Calu3 (cell line): ENCODE data around the gene NCKAP5. TPM values are rescaled to one million over a fixed set of nuclear protein-coding genes. Genes with fewer than 3 reads are reported as not detected.

Experiments
- BruUV-seq: library from RNA; stranded (reverse); fragments of 400-500 nt; replicated peaks from 2 replicates; lab custom pipeline; 2021; lab: Mats Ljungman, UMichigan
- CTCF ChIA-PET: fragments of 300-600 bp; sonication (Branson Sonifier 250); formaldehyde crosslinking; loops from one replicate; lab custom pipeline; 2022; ENCODE audit warnings: antibody characterized with exemption; lab: Charles Lee
- DNase-seq: peaks from one replicate; pipeline ENCODE4 v3.0.0; 2022
- H3K27ac Mint-ChIP-seq: one replicate; pipeline ENCODE4 v1.8.0; 2022; ENCODE audit warnings: mixed read lengths; ENCODE audit not compliant: unreplicated experiment
- H3K27me3 Mint-ChIP-seq: one replicate; pipeline ENCODE4 v1.8.0; 2022; ENCODE audit warnings: mixed read lengths; ENCODE audit not compliant: unreplicated experiment
- H3K36me3 Mint-ChIP-seq: one replicate; pipeline ENCODE4 v1.8.0; 2022; ENCODE audit warnings: mild to moderate bottlenecking, moderate library complexity, mixed read lengths; ENCODE audit not compliant: insufficient read depth, unreplicated experiment
- H3K4me1 Mint-ChIP-seq: one replicate; pipeline ENCODE4 v1.8.0; 2022; ENCODE audit warnings: mild to moderate bottlenecking, low read depth, mixed read lengths; ENCODE audit not compliant: unreplicated experiment
- H3K4me3 Mint-ChIP-seq: one replicate; pipeline ENCODE4 v1.8.0; 2022; ENCODE audit warnings: mild to moderate bottlenecking, low read depth, moderate library complexity, mixed read lengths; ENCODE audit not compliant: unreplicated experiment
- H3K9me3 Mint-ChIP-seq: one replicate; pipeline ENCODE4 v1.8.0; 2022; ENCODE audit warnings: low read depth, mixed read lengths; ENCODE audit not compliant: unreplicated experiment
- intact Hi-C: fragments of 100-400 bp; cut with micrococcal nuclease; formaldehyde crosslinking; loops from one replicate; pipeline ENCODE4 v1.10.0; 2022; ENCODE audit not compliant: unreplicated experiment
- total RNA-seq: library from RNA; stranded (reverse); gene quantifications from 2 replicates; pipeline ENCODE4 v1.2.3, GENCODE V29; 2022
- TF ChIP-seq, protein P1 (sequence below): fragments of 200-600 bp; IDR thresholded peaks from one replicate; pipeline ENCODE4 v1.8.0; 2022; ENCODE audit warnings: antibody characterized with exemption; ENCODE audit not compliant: unreplicated experiment

The NCKAP5 gene
- total RNA-seq, 1 experiment from 2014 or later, result 2.2 TPM

- TF ChIP-seq, protein P1, sequence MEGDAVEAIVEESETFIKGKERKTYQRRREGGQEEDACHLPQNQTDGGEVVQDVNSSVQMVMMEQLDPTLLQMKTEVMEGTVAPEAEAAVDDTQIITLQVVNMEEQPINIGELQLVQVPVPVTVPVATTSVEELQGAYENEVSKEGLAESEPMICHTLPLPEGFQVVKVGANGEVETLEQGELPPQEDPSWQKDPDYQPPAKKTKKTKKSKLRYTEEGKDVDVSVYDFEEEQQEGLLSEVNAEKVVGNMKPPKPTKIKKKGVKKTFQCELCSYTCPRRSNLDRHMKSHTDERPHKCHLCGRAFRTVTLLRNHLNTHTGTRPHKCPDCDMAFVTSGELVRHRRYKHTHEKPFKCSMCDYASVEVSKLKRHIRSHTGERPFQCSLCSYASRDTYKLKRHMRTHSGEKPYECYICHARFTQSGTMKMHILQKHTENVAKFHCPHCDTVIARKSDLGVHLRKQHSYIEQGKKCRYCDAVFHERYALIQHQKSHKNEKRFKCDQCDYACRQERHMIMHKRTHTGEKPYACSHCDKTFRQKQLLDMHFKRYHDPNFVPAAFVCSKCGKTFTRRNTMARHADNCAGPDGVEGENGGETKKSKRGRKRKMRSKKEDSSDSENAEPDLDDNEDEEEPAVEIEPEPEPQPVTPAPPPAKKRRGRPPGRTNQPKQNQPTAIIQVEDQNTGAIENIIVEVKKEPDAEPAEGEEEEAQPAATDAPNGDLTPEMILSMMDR, result no peak
- Mint-ChIP-seq H3K9me3 (no peaks in the 10 kb centered on the region), H3K27me3 (no peaks in the 10 kb centered on the region), H3K4me3 (no peak overlapping the region), H3K27ac (no peak overlapping the region), H3K4me1 (peaks cover 46% of the 10 kb centered on the region), H3K36me3 (no peaks in the 10 kb centered on the region)
- CTCF ChIA-PET, result no interaction called here
- intact Hi-C loops, result no loop called here
- no peak for DNase-seq
- no TSS peak for BruUV-seq
These were observed 8.5 kb upstream of the NCKAP5 start for GRCh38 chr2:133576714-133577113.

- intact Hi-C loops, result no loop called here
- H3K27ac Mint-ChIP-seq, result no peak overlapping the region
- TF ChIP-seq, protein P1, result no peak
- CTCF ChIA-PET, result no interaction called here
- H3K9me3 Mint-ChIP-seq, result no peaks in the 10 kb centered on the region
- no TSS peak for BruUV-seq
- no peaks in the 10 kb centered on the region for H3K27me3 Mint-ChIP-seq
- DNase-seq, result no peak
- H3K4me3 Mint-ChIP-seq, result no peak overlapping the region
- H3K4me1 Mint-ChIP-seq, result peaks cover 53% of the 10 kb centered on the region
- H3K36me3 Mint-ChIP-seq, result no peaks in the 10 kb centered on the region
These were observed 6.4 kb upstream of the NCKAP5 start for GRCh38 chr2:133574620-133575019.

DNA sequence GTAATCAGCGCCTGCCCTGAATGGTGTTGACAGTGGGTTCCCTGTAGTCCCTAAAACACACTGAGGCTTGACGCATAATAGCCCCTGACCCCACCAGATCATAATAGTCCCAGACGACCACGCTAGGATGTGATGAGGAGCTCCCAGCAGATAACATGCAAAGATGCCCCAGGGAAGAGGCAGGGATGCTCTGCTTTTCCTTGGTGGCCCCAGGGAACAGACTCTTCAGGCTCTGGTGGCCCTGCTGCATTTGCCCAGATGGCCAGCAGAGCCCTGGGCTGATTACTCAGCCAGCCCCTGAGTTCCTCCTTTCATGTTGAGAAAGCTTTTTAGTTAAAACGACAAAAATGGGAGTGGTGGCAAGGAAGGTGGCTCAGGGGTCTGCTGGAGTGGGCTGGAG, 5.9 kb upstream of the NCKAP5 start:
- H3K4me3 Mint-ChIP-seq, result no peak overlapping the region
- TF ChIP-seq, protein P1, result no peak
- H3K27me3 Mint-ChIP-seq, result no peaks in the 10 kb centered on the region
- intact Hi-C loops, result no loop called here
- BruUV-seq, result no TSS peak
- no peak for DNase-seq
- H3K36me3 Mint-ChIP-seq, result no peaks in the 10 kb centered on the region
- H3K4me1 Mint-ChIP-seq, result peaks cover 53% of the 10 kb centered on the region
- CTCF ChIA-PET, result no interaction called here
- H3K27ac Mint-ChIP-seq, result no peak overlapping the region
- H3K9me3 Mint-ChIP-seq, result no peaks in the 10 kb centered on the region

DNA sequence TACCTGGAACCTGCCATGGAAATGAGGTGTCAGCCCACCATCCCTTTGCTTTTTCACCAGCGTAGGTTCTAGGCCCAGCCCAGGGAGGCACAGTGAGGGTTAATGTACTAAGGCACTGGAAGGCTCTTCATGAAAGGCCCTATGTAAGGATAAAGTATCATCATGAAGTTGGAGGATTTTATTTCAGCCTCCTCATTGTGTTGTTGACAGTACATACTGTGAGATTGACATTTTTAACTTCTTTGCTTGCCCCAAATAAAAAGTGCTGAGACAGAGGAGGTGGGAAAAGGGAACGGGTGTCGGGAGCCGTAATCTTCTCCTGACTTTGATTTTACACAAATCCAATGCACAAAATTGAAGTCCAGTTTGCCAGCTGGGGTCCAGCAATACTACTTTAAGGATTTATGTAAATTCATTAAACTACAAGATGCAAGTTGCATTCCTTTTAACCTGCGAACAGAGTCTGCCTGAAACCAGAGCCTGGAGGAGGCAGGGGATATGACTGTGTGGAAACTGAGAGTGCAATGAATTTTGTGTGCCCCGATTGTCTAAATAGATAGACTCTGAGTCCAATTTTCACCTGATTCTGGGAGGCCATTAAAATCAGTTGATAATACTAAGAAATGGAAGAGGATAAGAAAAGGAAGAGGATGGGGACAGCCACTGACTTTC, 5.4 kb upstream of the NCKAP5 start:
- CTCF ChIA-PET, result no interaction called here
- H3K4me1 Mint-ChIP-seq, result peaks cover 54% of the 10 kb centered on the region
- no peaks in the 10 kb centered on the region for H3K27me3 Mint-ChIP-seq
- intact Hi-C loops, result no loop called here
- H3K27ac Mint-ChIP-seq, result no peak overlapping the region
- H3K9me3 Mint-ChIP-seq, result no peaks in the 10 kb centered on the region
- H3K4me3 Mint-ChIP-seq, result no peak overlapping the region
- no peaks in the 10 kb centered on the region for H3K36me3 Mint-ChIP-seq
- DNase-seq, result no peak
- no TSS peak for BruUV-seq
- TF ChIP-seq, protein P1, result no peak
